Measurements from ENCODE around the gene PSMA6. TPM values are rescaled to one million over a fixed set of nuclear protein-coding genes. Genes with fewer than 3 reads are reported as not detected.

The PSMA6 gene
- total RNA-seq, 1 experiment from 2014 or later, result 210 TPM

- Mint-ChIP-seq H3K9me3 (no peaks in the 10 kb centered on the region), H3K27ac (peak overlapping the region; percentile 96), H3K4me3 (0 out of 2 replicates have a peak overlapping the region, but pooled peaks have one; percentile 18), H3K27me3 (ENCODE audit: low read depth) (no peaks in the 10 kb centered on the region), H3K4me1 (peaks cover 56% of the 10 kb centered on the region), H3K36me3 (no peaks in the 10 kb centered on the region)
- ATAC-seq (peak; percentile 76), DNase-seq (ENCODE audit: low spot score) (peak; percentile 66)
- ChIA-PET CTCF (interaction anchor here (1.0 to 1.9 kb wide), 5 partner anchors 11 to 68 kb away, joined by 3 to 6 read pairs (median 5); partner anchors contain the start of genes NFKBIA and PSMA6), POLR2A (interaction anchor here (1.6 kb wide), 1 partner anchor 67 kb away, joined by 7 read pairs; the partner anchor contains the start of gene NFKBIA)
- TF ChIP-seq ZNF425 (CRISPR knock-in tag; conservative IDR thresholded peaks at IDR 0.05) (no peak), ZNF423 (CRISPR knock-in tag; IDR thresholded peaks at IDR 0.05) (no peak), STAT6 (CRISPR knock-in tag; conservative IDR thresholded peaks at IDR 0.05; ENCODE audit: low read depth) (no peak), NFATC4 (CRISPR knock-in tag; IDR thresholded peaks at IDR 0.05) (no peak), ZNF396 (CRISPR knock-in tag; IDR thresholded peaks at IDR 0.05; ENCODE audit: borderline replicate concordance) (no peak), GRHL2 (CRISPR knock-in tag; IDR thresholded peaks at IDR 0.05; ENCODE audit: insufficient replicate concordance, severe bottlenecking) (no peak), ARID4B (CRISPR knock-in tag; IDR thresholded peaks at IDR 0.05; ENCODE audit: borderline replicate concordance) (no peak), KAT7 (CRISPR knock-in tag; IDR thresholded peaks at IDR 0.05; ENCODE audit: borderline replicate concordance) (no peak), TEAD1 (CRISPR knock-in tag; IDR thresholded peaks at IDR 0.05) (0 out of 2 replicates have a peak, but pooled peaks have one; percentile 49), MYBL2 (CRISPR knock-in tag; IDR thresholded peaks at IDR 0.05) (0 out of 2 replicates have a peak, but pooled peaks have one; percentile 51), RELA (CRISPR knock-in tag; IDR thresholded peaks at IDR 0.05; ENCODE audit: borderline replicate concordance) (no peak), ZBTB21 (CRISPR knock-in tag; IDR thresholded peaks at IDR 0.05; ENCODE audit: borderline replicate concordance) (peak; percentile 65; the same call in 1 of the 2 replicates), ATF6 (CRISPR knock-in tag; IDR thresholded peaks at IDR 0.05) (no peak), USF1 (CRISPR knock-in tag; IDR thresholded peaks at IDR 0.05) (no peak), E2F1 (CRISPR knock-in tag; IDR thresholded peaks at IDR 0.05) (no peak), ATF1 (CRISPR knock-in tag; IDR thresholded peaks at IDR 0.05) (no peak), ELF4 (CRISPR knock-in tag; IDR thresholded peaks at IDR 0.05; ENCODE audit: low read depth) (no peak; the same call in 1 of the 2 replicates), PRDM15 (CRISPR knock-in tag; IDR thresholded peaks at IDR 0.05) (no peak)
Measured at GRCh38 chr14:35336494-35337268, 44.5 kb downstream of the PSMA6 start.
